Immature natural killer cell (primary cell): ENCODE measurements around the gene CA12. TPM values are rescaled to one million over a fixed set of nuclear protein-coding genes. Genes with fewer than 3 reads are reported as not detected.
A peak's percentile ranks its signal among the peaks of the same experiment; 100 is the strongest.
"Not testable (repeated sequence)": the region's sequence is repeated elsewhere in the genome, so short reads cannot be mapped to it uniquely, and the experiment has no call there.

Experiments
- DNase-seq, 3 donors: peaks; one replicate each; pipeline ENCODE4 v3.0.0; 2022; ENCODE audit warnings: mixed read lengths in 1 of 3
- H3K27ac Mint-ChIP-seq, 6 donors: one replicate each; pipeline ENCODE4 v1.8.0; 2020; ENCODE audit warnings: mixed read lengths in 6 of 6, mild to moderate bottlenecking in 5 of 6, inconsistent platforms in 4 of 6, moderate library complexity in 3 of 6
- H3K27me3 Mint-ChIP-seq, 3 donors: one replicate each; pipeline ENCODE4 v1.8.0; 2020 to 2021; ENCODE audit warnings: low read depth in 3 of 3, mild to moderate bottlenecking in 3 of 3, mixed read lengths in 3 of 3, moderate library complexity in 3 of 3, inconsistent platforms in 1 of 3
- H3K36me3 Mint-ChIP-seq, 3 donors: one replicate each; pipeline ENCODE4 v1.8.0; 2020; ENCODE audit warnings: mixed read lengths in 3 of 3, inconsistent platforms in 2 of 3, mild to moderate bottlenecking in 2 of 3
- H3K4me1 Mint-ChIP-seq, 2 donors: one replicate each; pipeline ENCODE4 v1.8.0; 2020; ENCODE audit warnings: inconsistent platforms in 2 of 2, mild to moderate bottlenecking in 2 of 2, mixed read lengths in 2 of 2, moderate library complexity in 1 of 2
- H3K4me3 Mint-ChIP-seq, 5 donors: one replicate each; pipeline ENCODE4 v1.8.0; 2020; ENCODE audit warnings: mild to moderate bottlenecking in 5 of 5, mixed read lengths in 5 of 5, inconsistent platforms in 3 of 5, moderate library complexity in 3 of 5
- H3K9me3 Mint-ChIP-seq, 6 donors: one replicate each; pipeline ENCODE4 v1.8.0; 2020; ENCODE audit warnings: mild to moderate bottlenecking in 6 of 6, mixed read lengths in 6 of 6, inconsistent platforms in 4 of 6, moderate library complexity in 3 of 6
- polyA plus RNA-seq, 3 donors: library from polyadenylated mRNA; unstranded; fragments of 300-500 nt; fragmentation: Illumina TruSeq; gene quantifications; one replicate each; pipeline ENCODE4 v1.2.3, GENCODE V29; 2021

CA12 gene
- polyA plus RNA-seq: not detected

DNA sequence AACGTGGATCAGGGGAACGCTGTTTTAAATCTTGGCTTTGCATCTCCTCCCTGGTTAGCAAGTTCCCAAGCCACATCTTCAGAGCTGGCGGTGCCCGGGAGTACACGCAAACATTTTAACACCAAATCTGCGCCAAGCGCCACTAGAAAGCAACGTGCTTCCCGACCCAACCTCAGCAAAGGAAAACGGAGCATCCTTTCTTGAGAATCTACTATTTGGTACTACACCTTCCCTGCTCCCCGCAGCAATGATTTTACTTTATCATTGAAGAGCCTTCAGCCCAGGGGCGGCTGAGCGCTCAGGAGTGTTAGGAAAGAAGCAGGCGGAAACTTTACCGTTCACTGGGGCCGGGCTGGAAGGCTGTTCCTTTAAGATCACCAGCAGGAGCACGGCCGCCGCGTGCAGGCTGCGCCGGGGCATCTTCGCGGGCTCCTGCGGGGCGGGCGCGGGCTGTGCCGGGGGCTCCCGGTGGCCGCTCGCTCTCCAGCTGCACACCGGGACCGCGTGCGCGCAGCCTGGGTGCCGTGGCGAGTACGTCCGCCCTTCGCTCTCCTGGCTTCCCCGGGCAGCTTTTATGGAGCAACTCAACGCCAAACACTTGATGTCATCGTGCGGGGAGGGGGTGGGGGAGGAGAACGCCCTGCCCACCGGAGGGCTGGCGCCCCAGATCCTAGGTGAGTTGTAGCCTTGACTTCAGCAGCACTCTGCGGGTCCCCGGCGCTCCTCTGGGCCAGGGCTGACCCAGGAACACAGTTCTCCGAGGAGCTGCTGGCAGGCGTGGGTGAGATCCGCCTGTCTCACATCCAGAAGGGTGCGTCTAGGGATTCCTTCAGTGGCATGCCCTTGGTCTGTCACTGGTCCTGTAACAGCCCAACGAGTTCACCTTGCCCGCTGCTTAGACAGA lies at the start of gene CA12:
Gene CA12 (minus strand): TSS at position 546 of the 904 bp plus-strand sequence. CDS start 126 bp downstream, at position 420.
- Mint-ChIP-seq H3K4me3 (peak within 1 kb of the TSS in 1 of 5 donors; percentile 38), H3K27me3 (peaks cover 8 to 41% (median 14%) of the 10 kb centered on the region in 3 donors), H3K36me3 (no peaks in the 10 kb centered on the region), H3K27ac (no peak within 1 kb of the TSS), H3K4me1 (peaks cover 4 to 10% of the 10 kb centered on the region in 2 donors), H3K9me3 (no peaks in the 10 kb centered on the region)
- DNase-seq: no peak

GRCh38 chr15:63430766-63431451 lies 49.3 kb upstream of the CA12 start:
- Mint-ChIP-seq H3K4me3 (no peak overlapping the region), H3K27ac (no peak overlapping the region), H3K27me3 (peaks cover 2 to 8% (median 3%) of the 10 kb centered on the region in 3 donors), H3K36me3 (no peaks in the 10 kb centered on the region), H3K4me1 (no peaks in the 10 kb centered on the region), H3K9me3 (no peaks in the 10 kb centered on the region)
- DNase-seq: no peak

- no peak for DNase-seq
- Mint-ChIP-seq H3K27ac (no peak overlapping the region), H3K36me3 (no peaks in the 10 kb centered on the region), H3K4me1 (no peaks in the 10 kb centered on the region), H3K27me3 (peaks cover 0 to 3% (median 2%) of the 10 kb centered on the region in 3 donors), H3K4me3 (no peak overlapping the region), H3K9me3 (no peaks in the 10 kb centered on the region)
These were observed 44.9 kb upstream of the CA12 start for GRCh38 chr15:63426552-63426951.

GRCh38 chr15:63425426-63425985 lies 43.9 kb upstream of the CA12 start:
- Mint-ChIP-seq H3K27me3 (peaks cover 0 to 3% (median 2%) of the 10 kb centered on the region in 3 donors), H3K27ac (no peak overlapping the region), H3K9me3 (no peaks in the 10 kb centered on the region), H3K4me3 (no peak overlapping the region), H3K36me3 (no peaks in the 10 kb centered on the region), H3K4me1 (no peaks in the 10 kb centered on the region)
- DNase-seq: no peak

DNA sequence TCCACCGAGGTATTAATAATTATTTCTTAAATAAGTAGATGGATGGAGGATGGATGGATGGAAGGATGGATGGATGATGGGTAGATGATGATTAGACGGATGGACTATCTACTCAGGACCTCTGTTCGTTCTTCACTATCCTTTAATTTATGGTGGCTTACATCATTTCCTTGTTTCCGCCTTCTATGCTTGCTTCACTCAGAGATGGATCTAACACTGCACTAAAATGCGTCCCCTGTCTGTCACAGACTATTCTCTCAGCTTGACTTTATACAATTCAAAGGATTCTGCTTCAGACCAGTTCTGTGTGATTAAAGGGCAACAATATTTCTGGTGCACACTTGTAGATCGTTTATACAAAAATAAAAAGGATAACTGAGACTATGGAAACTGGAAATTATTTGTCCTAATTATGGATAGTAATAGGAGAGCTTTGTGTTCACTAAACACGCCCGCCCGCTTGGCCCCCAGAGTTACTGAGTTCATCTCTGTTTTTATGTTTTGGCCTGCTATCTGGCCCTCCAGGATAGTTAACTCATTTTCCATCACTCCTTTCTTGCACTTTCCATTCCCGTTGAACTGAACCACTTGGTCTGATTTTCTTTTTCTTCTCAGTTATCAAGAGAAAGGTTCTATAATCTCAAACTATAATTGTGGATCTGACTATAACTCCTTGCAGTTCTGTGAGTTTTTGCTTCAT lies 41.4 kb upstream of the CA12 start:
- H3K4me1 Mint-ChIP-seq: no peaks in the 10 kb centered on the region
- no peak overlapping the region for H3K4me3 Mint-ChIP-seq
- no peak overlapping the region for H3K27ac Mint-ChIP-seq
- H3K9me3 Mint-ChIP-seq: no peaks in the 10 kb centered on the region
- H3K36me3 Mint-ChIP-seq: no peaks in the 10 kb centered on the region
- no peak for DNase-seq
- peaks cover 0 to 6% (median 2%) of the 10 kb centered on the region in 3 donors for H3K27me3 Mint-ChIP-seq

DNA sequence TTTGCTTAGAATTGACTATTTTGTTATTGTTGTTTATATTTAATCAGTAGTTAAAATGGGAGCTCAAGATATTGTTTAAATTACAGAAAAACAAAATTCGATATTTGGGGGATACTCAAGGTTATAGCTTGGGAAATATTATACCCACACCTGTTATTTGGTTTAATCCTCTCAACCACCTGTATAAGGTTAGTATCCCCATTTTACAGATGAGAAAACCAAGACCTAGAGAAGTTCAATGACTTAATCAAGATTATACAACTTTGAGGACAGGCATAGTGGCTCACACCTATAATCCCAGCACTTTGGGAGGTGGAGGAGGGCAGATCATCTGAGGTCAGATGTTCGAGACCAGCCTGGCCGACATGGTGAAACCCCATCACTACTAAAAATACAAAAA lies 39.8 kb upstream of the CA12 start:
- H3K36me3 Mint-ChIP-seq: no peaks in the 10 kb centered on the region
- H3K27ac Mint-ChIP-seq: no peak overlapping the region
- no peaks in the 10 kb centered on the region for H3K9me3 Mint-ChIP-seq
- no peak for DNase-seq
- H3K27me3 Mint-ChIP-seq: peaks cover 0 to 3% (median 2%) of the 10 kb centered on the region in 3 donors
- H3K4me3 Mint-ChIP-seq: no peak overlapping the region
- no peaks in the 10 kb centered on the region for H3K4me1 Mint-ChIP-seq

DNA sequence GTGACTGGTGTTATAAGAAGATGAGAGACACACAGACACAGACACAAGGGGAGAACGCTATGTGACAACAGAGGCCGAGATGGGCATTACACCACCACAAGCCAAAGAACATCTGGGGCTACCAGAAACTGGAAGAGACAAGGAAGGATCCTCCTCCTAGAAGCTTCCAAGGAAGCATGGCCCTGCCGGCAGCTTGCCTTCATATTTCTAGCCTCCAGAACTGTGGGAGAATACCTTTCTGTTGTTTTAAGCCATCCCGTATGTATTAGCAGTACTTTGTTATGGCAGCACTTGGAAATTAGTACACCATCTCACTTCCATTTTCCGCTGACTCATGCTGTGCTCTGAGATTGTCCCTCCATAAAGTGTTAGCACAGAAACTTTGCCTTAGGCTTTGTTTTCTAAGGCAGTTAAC lies 38.7 kb upstream of the CA12 start:
- DNase-seq: no peak
- Mint-ChIP-seq H3K9me3 (no peaks in the 10 kb centered on the region), H3K27me3 (peaks cover 0 to 3% (median under 1%) of the 10 kb centered on the region in 3 donors), H3K4me1 (no peaks in the 10 kb centered on the region), H3K4me3 (no peak overlapping the region), H3K27ac (no peak overlapping the region), H3K36me3 (no peaks in the 10 kb centered on the region)

DNA sequence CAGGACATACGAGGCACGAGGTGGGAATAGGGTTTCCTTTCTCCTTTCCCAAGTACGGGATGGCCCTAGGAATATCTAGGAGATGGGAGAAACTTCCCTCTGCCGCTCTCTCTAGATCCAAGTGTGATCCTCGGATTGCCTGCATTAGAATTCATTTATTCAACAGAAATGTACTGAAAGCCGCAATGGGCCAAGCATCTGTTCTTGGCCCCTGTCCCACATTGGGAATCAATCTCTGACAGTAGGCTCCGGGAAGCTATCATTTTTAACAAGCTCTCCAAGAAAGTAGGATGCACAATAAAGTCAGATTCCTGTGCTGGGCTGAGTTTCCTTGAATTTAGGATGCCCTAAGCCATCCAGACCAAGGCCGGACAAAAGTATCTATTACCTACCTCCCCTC lies 37.2 kb upstream of the CA12 start:
- no peak overlapping the region for H3K27ac Mint-ChIP-seq
- no peaks in the 10 kb centered on the region for H3K36me3 Mint-ChIP-seq
- no peak for DNase-seq
- no peaks in the 10 kb centered on the region for H3K4me1 Mint-ChIP-seq
- H3K4me3 Mint-ChIP-seq: no peak overlapping the region
- no peaks in the 10 kb centered on the region for H3K9me3 Mint-ChIP-seq
- peaks cover 0 to 3% (median 1%) of the 10 kb centered on the region in 3 donors for H3K27me3 Mint-ChIP-seq

- Mint-ChIP-seq H3K9me3 (no peaks in the 10 kb centered on the region), H3K4me3 (no peak overlapping the region), H3K36me3 (no peaks in the 10 kb centered on the region), H3K27me3 (peaks cover 0 to 5% (median 1%) of the 10 kb centered on the region in 3 donors), H3K4me1 (no peaks in the 10 kb centered on the region), H3K27ac (no peak overlapping the region)
- no peak for DNase-seq
These were observed 36.1 kb upstream of the CA12 start for GRCh38 chr15:63417721-63418120.

GRCh38 chr15:63417274-63417673 lies 35.6 kb upstream of the CA12 start:
- H3K9me3 Mint-ChIP-seq, H3K27me3 Mint-ChIP-seq, H3K4me1 Mint-ChIP-seq, DNase-seq, H3K4me3 Mint-ChIP-seq, H3K27ac Mint-ChIP-seq, H3K36me3 Mint-ChIP-seq: not testable (repeated sequence)

- Mint-ChIP-seq H3K27ac (no peak overlapping the region), H3K27me3 (peaks cover 0 to 9% (median 1%) of the 10 kb centered on the region in 3 donors), H3K9me3 (no peaks in the 10 kb centered on the region), H3K4me3 (no peak overlapping the region), H3K36me3 (no peaks in the 10 kb centered on the region), H3K4me1 (no peaks in the 10 kb centered on the region)
- no peak for DNase-seq
These were observed 33.0 kb upstream of the CA12 start for GRCh38 chr15:63414474-63415120.

DNA sequence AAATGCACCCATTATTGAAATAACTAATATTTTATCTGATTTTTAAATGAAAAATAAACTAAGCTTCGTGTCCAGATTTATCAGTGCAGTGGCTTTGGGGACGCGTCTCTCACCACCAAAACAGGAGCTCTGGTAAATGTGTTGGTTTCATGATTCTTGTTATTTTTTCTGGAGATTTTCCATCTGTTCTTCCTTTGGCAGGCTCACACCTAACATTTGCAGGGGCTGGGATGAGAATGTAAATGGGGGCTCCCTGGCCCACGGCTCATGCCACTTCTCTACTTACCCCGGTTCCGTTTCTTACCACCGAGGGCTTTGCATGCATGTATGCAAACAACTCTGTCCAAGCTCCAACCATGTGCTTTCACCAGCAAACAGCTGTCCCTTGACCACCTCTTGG lies 30.9 kb upstream of the CA12 start:
- Mint-ChIP-seq H3K4me1 (no peaks in the 10 kb centered on the region), H3K9me3 (no peaks in the 10 kb centered on the region), H3K36me3 (no peaks in the 10 kb centered on the region), H3K27me3 (peaks cover 0 to 6% (median 1%) of the 10 kb centered on the region in 3 donors), H3K27ac (no peak overlapping the region), H3K4me3 (no peak overlapping the region)
- DNase-seq: no peak

DNA sequence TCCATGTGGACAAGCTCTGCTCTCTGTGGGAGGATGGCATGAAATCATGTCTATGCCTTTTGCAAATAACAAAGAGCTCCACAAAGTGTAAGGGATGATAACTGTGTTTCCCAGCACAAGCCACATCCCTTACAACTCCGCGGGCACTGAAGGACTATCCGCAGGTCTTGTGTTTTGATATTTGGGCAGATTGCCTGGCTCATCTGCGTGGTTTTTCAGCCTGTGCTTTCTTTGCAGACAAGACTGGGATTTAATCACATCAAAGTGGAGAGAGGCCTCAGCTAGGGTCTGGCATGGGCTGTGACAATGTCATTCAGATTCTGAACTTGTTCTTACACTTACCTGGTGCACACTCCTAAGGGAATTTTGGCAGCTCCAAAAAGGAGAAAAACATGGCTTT lies 30.2 kb upstream of the CA12 start:
- H3K4me1 Mint-ChIP-seq: no peaks in the 10 kb centered on the region
- no peaks in the 10 kb centered on the region for H3K9me3 Mint-ChIP-seq
- DNase-seq: no peak
- peaks cover 0 to 6% (median 1%) of the 10 kb centered on the region in 3 donors for H3K27me3 Mint-ChIP-seq
- H3K4me3 Mint-ChIP-seq: no peak overlapping the region
- no peak overlapping the region for H3K27ac Mint-ChIP-seq
- H3K36me3 Mint-ChIP-seq: no peaks in the 10 kb centered on the region
